H1 (cell line): ENCODE data around the gene HS6ST1. TPM values are rescaled to one million over a fixed set of nuclear protein-coding genes. Genes with fewer than 3 reads are reported as not detected.

ENCODE experiments used
- E2F6 ChIP-seq: IDR thresholded peaks from 2 replicates; pipeline ENCODE4 v1.6.1; 2012; ENCODE audit warnings: inconsistent platforms
- polyA plus RNA-seq, 7 experiments: library from polyadenylated mRNA; depleted of rRNA in 3 of 7; stranded (reverse) in 5 of 7; unstranded in 2 of 7; fragments of >200 nt in 5 of 7; fragments of 200-250 nt in 2 of 7; gene quantifications; 1 replicate in 5 of 7; 2 replicates in 1 of 7; 4 replicates in 1 of 7; pipeline versions ENCODE4 v1.2.1 to v1.2.3, GENCODE V29; 2011 to 2013; ENCODE audit warnings: missing spikeins in 2 of 7, mixed read lengths in 2 of 7
- total RNA-seq: library from RNA; stranded (reverse); fragmentation: NEBNext Ultra II Directional; extraction: Animal tissue kit (Norgen Biotek cat#: 25700); gene quantifications from 2 replicates; pipeline ENCODE4 v1.2.1, GENCODE V29; 2021

The HS6ST1 gene
- total and polyA plus RNA-seq, 2 of the 8 experiments (the other 6 are each of a cell fraction or from before 2014, with no cell fraction given), result 37.4 to 74.6 TPM

GRCh38 chr2:128274218-128274617, 44.5 kb downstream of the HS6ST1 start (continued):
- no peak for TF ChIP-seq E2F6
